ENCODE data around the gene RIPOR2.
"Not testable (repeated sequence)": the region's sequence is repeated elsewhere in the genome, so short reads cannot be mapped to it uniquely, and the experiment has no call there.

DNA sequence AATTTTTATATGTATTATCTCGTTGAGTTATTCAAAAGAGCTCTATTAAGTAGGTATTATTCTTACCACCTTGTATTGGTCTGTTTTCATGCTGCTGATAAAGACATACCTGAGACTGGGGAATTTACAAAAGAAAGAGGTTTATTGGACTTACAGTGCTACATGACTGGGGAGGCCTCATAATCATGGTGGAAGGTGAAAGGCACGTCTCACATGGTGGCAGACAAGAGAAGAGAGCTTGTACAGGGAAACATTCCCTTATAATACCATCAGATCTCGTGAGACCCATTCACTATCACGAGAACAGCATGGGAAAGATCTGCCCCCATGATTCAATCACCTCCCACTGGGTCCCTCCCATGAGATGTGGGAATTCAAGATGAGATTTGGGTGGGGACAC lies 181.4 kb downstream of the RIPOR2 start:
- TF ChIP-seq, protein P1, sequence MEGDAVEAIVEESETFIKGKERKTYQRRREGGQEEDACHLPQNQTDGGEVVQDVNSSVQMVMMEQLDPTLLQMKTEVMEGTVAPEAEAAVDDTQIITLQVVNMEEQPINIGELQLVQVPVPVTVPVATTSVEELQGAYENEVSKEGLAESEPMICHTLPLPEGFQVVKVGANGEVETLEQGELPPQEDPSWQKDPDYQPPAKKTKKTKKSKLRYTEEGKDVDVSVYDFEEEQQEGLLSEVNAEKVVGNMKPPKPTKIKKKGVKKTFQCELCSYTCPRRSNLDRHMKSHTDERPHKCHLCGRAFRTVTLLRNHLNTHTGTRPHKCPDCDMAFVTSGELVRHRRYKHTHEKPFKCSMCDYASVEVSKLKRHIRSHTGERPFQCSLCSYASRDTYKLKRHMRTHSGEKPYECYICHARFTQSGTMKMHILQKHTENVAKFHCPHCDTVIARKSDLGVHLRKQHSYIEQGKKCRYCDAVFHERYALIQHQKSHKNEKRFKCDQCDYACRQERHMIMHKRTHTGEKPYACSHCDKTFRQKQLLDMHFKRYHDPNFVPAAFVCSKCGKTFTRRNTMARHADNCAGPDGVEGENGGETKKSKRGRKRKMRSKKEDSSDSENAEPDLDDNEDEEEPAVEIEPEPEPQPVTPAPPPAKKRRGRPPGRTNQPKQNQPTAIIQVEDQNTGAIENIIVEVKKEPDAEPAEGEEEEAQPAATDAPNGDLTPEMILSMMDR (IDR thresholded peaks at IDR 0.05; ENCODE audit: low read depth, low read length) = not testable (repeated sequence)
- not testable (repeated sequence) for TF ChIP-seq EZH2phosphoT487 (IDR thresholded peaks at IDR 0.05; ENCODE audit: low read depth)

Measured in OCI-LY3 (cell line).